GM19463 (cell line): ENCODE results near the gene TSPAN11.
"Not testable (repeated sequence)": the region's sequence is repeated elsewhere in the genome, so short reads cannot be mapped to it uniquely, and the experiment has no call there.

Source experiments
- ATAC-seq: cut with Tn5 transposase; IDR thresholded peaks from one replicate; pipeline ENCODE4 v1.9.1; 2021; ENCODE audit warnings: mild to moderate bottlenecking, moderate library complexity; ENCODE audit not compliant: unreplicated experiment

Gene TSPAN11

DNA sequence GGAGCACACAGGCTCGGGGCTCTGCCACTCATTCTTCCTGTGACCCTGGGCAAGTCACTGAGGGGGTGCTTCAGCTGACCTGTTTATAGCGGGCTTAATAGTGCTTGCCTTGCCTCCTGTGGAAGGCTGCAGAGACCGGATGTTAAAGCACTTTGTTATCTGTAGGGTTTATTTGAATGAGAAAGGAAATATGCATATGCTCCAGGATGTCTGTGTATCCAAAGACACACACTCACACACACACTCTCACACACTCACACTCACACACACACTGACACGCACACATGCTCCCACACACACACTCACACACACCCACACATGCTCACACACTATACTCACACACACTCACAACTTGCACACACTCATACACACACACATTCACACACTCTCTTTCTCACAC, 91.0 kb downstream of the TSPAN11 start:
- no peak for ATAC-seq

DNA sequence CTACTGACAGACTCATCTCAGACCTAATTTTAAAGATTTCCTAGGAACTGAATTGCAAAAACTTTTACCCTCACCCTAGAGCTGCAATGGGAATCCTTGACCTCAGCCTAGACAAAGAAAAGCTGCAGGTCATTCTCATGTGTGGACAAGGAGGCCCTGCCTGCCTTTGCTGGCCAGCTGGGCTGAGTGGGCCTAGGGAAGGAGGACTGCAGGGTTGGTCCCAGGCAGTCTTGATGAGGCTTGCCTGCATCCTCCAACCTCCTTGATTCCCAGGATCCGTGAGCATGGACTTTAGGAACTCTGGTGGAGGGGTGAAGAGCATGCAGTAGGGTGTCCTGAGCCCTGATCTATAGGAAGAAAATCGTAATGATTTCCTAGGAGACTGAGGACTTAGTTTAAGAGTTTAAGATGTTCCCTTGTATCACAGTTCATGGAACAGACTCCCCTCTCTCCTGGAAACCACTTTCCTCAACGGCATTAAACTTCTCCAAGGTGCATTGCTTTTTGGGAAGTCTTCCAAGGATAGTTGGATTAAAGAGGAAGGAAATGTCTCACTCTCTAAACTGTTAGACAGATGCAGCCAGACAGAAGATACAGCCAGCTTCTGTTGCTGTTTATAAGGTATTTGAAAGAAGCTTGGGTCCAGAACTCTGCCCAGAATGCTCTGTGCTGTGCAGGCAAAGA, 91.7 kb downstream of the TSPAN11 start:
- no peak for ATAC-seq

DNA sequence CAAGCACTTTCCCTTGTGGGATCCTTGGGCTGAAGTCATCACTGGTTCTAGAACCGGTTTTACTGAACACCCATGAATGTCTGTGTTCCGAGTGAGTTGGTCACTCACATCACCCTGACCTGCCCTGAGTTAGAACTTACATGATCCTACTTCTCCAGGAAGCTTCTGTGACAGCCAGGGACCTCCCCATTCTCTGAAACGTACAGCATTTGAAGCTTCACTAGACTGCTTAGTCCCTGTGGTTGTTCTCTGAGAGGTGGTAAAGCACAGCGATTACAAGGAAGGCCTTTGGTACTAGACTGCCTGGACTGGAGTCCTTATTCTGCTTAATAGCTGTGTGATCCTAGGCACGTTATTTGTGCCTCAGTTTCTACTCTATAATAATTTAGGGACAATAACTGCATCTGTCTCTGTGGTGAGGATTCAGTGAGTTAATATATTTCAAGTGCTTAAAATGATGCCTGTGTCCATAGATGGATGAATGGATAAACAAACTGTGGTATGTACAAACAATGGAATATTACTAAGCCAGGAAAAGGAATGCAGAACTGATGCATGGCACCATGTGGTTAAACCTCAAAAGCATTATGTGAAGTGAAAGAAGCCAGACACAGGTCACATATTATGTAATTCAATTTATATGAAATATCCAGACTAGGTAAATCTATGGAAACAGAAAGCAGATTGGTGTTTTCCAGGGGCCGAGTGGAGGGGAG, 92.4 kb downstream of the TSPAN11 start:
- ATAC-seq = no peak

DNA sequence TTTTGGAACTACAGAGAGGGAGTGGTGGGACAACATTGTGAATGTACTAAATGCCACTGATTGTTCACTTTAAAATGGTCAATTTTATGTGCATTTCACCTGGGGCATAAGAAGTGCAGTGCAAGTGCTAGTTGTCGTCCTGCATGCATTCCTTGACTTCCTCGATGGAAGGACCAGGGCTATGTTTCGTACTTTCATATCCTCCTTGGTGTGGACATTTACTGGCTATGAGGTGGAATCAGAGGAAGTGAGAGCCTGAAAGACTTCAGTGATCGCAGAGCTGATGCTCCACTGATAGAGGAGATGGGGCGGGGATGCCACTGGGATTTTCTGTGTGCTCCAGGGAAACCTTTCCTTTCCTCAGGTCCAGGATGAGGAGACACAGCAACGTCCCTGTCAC, 93.0 kb downstream of the TSPAN11 start:
- ATAC-seq = no peak

DNA sequence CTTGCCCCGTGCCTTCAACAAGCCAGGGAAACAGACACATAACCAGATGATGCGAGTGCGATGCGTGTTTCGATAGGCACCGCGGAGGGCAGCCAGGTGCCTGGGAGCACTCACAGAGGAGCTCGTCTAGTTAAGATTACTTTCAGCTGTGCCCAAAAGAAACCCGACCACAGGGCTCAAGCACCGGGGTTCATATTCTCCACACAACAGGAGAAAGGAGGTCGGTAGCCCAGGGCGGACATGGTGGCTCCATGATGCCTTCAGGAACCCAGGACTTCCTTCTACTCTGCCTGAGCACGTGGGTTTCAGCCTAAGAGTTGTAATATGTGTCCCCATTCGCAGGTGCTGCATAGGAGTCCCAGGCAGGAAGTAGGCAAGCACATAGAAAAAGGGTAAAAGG, 93.4 kb downstream of the TSPAN11 start:
- no peak for ATAC-seq

DNA sequence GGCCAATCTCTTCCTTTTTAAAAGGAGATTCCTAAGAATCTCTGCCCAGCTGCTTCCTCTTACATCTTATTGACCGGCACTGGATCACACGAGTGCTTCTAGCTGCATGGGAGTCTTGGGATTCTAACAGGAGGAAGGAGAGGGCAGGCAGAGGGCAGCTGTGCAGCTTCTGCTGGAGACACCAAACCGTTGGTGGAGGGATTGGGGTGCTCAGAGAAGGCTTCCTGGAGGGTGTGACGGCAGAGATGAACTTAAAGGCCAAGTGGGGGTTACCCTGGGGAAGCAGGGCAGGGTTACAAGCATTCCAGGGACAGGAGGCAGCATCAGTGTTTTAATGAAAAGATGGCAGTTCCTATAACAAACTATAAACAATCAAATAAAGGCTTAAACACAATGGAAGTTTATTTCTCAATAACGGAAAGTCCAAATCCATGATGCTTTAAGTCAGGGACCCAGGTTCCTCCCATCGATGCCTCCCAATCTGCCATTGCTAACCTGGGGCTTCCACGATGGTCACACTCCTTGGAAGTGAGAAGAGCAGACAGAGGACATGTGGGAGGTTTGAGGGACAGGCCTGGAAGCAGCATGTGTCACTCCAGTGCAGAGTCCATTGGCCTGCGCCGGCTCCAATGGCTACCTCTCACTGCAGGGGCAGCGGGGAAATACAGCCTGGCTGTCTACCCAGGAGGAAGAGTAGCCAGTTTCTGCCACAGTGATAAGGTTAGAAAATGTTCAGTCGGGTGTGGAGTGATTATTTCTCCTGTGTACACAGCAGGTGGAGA, 94.0 kb downstream of the TSPAN11 start:
- ATAC-seq = no peak

DNA sequence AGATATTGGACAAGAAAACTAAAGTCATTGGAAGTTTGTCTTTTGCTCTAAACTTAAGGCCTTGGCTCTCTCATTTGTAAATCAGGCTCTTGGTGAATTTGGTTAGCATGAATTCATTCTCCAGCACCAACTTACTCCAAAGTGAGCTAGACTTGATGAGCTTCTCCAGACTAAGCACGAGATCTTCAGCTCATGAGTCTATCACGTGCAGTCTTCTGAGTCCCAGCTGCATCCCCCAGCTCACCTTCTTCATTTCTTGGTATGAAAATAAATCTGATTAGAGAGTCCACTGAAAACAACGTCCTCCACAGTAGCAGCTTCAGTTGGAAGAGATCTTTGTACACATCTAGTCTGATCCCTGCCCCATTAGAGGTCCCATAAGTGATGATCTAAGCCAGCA, 94.6 kb downstream of the TSPAN11 start:
- no peak for ATAC-seq

DNA sequence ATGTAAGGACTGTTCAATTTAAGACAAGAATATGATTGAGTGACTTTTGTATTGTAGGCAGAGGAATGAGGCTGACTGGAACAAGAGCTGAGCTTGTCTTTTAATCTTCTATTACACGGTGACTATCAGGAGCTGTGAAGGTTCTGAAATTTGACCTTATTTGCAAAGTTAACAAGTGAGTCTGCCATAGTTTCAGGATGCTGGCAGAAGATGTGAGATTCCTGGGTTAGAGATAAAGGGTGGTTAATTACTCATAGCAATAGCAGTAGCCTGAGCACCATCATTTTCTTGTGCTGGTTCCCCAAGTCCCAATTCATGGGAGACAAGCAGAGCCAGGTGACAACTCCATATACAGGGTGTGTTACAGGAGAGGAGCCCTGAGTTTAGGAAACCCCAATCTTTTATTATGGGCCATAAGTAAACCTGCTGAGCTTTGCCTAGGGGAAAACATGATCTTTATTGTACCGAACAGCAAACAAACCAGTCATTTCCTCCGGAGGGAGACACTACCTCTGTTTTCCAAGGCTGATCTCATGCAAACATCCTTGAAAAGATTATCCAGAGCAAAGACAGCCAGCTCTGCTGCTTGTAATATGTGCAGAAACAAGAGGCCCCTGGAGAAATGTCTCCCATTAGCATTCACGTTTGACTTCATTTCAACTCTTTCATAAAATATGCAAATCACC, 95.4 kb downstream of the TSPAN11 start:
- no peak for ATAC-seq

DNA sequence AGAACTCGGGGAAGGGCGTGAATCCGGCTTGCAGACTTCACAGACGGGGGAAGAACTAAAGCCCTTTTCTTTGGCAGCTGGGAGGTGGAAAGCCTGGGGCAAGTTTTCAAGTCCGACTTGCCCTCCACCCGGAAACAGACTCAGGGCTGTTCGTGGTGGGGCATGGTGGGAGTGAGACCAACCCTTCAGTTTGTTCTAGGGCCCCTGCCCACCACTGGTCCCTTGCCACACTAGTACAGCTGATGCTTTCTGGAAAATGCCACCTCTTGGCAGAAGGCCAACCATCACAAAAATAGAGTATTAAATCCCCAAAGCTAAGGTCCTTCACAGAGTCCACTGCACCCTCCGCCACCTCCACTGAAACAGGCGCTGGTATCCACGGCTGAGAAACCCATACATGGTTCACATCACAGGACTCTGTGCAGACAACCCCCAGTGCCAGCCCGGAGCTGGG, 96.8 kb downstream of the TSPAN11 start:
- ATAC-seq = no peak

DNA sequence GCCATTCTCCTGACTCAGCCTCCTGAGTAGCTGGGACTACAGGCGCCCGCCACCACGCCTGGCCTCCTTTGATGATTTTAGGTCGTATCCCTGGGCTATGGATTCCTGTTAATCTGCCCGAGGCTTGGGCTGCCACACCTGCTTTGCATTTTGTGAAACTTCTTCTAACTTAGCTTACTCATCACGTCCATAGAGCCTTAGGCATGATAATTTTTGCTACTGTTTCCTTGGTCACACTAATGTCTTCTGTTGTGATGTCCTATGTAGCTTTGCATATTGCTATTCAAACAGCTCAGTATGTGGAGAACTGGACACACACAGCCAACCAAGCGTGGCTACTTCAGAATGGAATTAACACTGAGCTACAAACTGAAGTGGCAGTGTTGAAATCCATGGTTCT, 99.7 kb downstream of the TSPAN11 start:
- ATAC-seq = no peak

DNA sequence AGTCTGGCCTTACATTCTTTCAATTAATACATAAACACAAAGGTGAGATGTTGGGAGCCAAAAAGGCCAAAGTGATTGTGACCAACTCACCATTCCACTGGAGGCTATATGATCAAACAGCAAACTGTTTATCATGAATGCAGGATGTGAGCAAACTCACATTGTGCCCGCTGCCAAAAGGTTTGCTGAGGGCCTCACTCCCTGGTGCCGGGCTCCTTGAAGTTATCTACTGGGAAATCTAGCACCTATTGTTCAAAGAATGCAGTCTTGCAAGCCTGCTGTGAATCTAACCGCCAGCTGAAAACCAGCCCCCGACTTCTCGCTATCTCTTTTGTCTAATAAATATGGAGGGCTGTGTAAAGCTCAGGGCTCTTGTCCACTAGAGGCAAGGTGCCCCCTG, 100.5 kb downstream of the TSPAN11 start:
- ATAC-seq = not testable (repeated sequence)

DNA sequence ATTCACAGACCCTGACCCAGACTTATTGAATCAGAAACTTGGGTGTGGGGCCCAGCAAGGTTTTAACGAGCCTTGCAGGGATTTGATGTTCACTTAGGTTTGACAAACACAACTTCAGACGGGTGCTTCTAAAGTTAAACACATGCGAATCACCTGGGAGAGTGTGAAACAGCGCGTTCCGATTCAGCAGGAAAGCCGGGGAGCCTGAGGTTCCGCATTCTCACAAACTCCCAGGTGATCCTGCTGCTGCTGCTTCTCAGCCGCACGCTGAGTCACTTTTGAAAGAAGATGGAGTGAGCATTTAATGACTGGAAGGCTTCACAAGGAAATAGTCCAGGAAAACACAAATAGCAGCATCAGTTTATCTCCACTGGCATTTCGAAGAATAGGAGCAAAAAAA, 102.9 kb downstream of the TSPAN11 start:
- ATAC-seq = no peak

DNA sequence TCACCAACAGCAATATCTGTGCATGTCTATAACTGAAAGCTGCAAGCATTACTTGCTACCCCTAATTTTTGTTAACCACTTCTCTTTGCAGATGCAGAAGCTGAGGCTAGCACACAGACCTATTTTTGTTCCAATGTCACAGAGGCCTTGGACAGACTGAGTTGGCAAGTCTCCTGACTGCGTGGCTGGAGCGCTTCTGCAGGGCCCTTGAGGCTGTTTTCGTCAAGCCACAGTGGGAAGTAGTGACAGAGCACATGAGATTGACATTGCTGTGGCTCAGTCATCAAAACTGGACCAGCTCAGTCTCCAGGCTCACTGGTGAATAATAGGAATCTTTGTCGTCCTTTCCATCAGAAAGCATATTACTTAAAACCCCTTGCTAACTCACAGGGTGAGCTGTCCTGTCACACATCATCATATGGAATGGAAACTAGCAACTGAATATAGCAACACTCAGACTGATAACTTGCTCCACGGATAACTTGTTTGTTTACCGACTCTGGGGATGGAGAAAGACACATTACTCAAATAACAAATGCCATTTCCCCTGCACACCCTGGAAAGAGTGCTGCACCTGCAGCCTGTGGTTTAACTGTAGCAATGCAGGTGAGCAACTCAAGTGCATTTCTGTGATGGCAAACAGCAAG, 103.5 kb downstream of the TSPAN11 start:
- no peak for ATAC-seq

DNA sequence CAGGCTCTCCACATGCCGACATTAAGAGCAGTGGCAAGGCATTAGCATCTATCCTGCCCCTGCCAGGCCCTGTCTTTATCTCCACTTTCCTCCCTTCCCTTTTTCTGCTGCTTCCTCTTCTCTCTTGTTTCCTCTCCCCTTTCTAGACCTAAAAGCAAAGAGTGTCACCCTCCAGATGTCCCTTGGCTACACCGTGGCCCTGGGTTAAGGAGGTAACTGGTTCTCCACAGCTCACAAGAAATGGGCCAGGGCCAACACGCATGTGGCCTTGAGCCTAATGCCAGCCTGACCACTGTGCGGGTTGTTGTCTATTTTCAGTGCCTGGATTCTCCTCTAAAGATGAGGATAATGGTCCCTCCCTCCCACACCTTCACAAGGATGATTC, 105.4 kb downstream of the TSPAN11 start:
- ATAC-seq = no peak

DNA sequence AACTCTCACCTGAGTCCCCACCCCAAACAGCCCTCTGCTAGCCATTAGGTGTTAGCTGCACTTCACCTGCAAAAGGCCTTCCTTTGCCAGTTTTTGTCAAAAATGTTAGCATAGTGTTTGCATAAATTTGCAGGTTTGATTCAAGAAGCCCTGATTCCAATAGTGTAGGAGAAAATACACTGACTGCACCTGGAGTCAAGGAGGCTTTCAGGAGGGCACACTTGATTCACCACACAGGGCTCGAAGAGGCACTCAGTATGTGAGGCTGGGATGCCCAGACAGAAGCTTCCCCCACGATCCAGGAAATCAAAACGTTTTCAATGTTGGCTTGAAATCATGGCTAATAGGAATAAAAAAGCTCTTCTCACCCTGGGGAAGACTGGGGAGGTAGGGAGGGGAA, 106.6 kb downstream of the TSPAN11 start:
- no peak for ATAC-seq

DNA sequence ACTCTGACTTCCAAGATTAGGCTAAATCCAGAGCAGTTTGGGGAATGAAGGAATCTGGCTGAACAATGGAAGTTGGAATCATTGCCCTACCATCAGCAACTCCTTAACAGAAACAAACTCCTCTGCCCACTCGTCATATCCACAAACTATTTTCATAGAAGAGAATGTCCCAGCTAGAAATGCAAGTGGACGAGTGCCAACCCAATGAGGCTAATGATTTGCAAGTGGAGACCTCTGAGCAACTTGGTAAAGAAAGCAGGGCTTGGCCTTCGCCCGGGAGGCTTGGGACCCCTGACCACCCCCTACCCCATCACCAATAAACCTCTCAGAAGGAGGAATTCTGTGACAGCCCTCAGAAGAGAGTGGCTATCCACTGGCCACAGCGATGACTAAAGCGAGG, 107.1 kb downstream of the TSPAN11 start:
- no peak for ATAC-seq

DNA sequence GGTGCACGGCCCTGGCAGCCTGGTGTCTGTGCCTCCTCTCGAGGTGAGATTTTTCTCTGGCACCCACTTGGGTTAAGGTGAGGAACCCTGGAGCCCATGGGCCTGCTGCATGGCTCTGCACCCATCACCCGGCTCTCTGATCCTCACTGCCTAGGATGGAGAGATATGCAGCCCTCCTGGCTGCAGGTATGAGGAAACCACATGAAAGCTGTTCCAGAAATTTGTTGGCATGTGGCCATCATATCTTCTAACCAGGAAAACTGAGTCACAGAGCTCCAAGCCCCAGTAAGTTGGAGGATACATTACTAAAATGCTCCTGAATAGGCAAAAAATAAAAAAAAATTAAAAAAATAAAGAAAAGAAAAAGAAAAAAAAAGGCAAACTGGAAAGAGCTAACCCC, 107.8 kb downstream of the TSPAN11 start:
- no peak for ATAC-seq

DNA sequence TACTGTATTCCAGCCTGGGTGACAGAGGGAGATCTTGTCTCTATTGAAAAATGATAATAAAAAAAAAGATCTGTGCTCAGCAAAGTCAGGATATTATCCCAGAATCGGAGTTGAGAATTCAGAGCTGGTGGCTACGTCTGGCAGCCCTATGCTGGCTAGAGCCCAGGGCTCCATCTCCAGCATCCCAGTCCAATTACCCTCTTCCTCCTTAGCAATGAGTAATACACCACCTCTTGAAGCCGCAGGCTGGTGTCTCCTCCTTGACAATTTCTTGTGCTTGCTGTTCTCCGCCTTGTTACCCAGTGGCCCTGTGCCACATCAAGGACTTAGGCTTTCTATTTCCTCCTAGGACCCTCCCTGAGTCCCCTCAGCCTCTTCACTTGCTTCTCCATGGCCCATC, 108.7 kb downstream of the TSPAN11 start:
- ATAC-seq = no peak

DNA sequence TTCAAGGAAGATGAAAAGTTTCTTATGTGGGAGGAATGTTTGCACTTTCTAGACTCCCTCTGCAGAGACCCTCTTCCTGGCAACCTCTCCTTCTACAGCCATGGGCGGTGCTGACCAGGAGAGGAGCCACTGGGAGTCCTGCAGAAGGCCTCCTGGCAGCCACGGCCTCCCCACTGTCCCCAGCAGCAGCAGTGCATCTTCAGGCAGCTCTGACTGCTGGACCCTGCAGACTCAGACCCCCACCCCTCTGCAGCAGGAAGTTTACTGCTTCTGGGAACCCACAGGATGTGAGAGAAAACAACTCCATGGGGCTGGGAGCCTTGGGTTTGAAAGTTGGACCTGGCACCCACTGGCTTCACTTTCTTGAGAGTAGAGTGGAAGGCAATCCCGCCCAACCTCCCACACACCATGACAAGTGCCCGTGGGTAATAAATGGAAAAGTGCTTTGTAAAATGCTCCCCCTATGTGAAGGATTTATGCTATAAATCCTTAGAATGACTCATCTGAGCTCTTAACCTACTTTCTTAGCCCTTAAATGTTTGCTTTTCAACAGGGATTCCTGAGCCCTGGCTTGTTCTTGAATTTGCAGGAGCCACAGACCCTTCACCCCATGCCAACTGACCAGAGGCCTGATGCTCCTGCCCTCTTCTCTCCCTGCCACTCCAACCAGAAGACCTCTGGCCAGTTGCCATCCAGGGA, 109.6 kb downstream of the TSPAN11 start:
- no peak for ATAC-seq

DNA sequence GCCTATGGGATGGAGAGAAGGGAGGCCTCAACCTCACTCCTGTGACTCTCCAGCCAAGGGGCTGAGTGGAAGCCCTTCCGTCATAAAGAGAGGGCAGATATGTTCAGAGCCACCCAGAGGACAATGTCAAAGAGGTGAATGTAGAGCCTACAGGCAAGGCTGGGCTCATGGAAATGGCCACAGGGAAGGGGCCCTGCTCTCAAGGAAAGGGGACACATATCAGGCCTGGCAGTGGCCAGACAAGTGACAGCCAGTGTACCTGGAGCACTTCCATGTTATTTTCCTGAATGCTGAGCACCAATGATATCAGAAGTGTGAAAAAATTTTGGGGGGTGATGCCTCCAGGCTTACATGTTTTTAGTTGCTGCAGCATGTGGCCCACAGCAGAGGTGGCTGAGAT, 110.5 kb downstream of the TSPAN11 start:
- ATAC-seq = no peak
